ENCODE measurements around the gene DBNDD1.
A peak's percentile ranks its signal among the peaks of the same experiment; 100 is the strongest.

Gene DBNDD1

DNA sequence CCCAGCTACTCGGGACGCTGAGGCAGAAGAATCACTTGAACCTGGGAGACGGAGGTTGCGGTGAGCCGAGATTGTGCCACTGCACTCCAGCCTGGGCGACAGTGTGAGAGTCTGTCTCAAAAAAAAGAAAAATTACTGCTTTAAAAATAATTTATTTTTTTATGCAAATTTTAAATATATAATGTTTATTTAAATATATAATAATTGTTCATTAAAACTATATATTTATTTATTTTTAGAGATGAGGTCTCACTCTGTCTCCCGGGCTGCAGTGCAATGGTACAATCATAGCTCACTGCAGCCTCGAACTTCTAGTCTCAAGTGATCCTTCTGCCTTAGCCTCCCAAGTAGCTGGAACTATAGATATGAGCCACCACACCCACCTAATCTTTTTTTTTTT lies 15.2 kb upstream of the DBNDD1 start:
- no peak for DNase-seq

DNA sequence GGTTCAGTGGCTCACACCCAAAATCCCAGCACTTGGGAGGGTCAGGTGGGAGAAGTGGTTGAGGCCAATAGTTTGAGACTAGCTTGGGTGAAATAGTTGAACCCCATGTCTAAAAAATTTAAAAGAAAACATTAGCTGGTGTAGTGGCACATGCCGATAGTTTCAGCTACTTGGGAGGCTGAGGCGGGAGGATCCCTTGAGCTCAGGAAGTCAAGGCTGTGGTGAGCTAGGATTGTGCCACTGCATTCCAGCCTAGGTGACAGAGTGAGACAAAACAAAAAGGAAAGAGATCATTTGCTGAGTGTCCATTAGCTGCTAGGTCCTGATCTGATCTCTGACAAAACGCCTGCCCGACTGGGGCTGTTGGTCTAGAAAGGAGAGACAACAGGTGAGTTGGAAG lies 14.1 kb upstream of the DBNDD1 start:
- DNase-seq: no peak

DNA sequence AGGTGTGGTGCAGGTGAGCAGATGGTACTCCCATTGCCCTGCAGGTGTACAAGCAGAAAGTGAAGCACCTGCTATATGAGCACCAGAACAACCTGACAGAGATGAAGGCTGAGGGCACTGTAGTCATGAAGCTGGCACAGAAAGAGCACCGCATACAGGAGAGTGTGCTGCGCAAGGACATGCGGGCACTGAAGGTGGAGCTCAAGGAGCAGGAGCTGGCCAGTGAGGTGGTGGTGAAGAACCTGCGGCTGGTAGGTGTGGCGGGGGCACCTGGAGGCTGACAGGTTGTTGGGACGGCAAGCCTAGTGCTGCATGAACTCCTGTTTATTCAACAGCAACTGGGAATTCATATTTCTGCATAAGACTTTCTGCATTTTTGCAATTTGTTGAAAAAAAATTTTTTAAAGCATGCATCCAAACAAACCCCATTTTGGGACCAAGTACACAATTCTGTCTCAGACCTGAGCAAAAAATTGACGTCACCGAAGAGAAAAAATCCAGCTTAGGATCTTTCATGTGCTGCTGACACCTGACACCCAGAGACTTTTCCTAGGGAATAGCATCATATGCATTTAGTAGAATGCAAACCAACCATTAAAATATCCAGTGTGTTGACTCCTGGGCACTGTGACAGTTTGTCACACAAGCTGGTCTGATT lies 13.5 kb upstream of the DBNDD1 start:
- DNase-seq: no peak

DNA sequence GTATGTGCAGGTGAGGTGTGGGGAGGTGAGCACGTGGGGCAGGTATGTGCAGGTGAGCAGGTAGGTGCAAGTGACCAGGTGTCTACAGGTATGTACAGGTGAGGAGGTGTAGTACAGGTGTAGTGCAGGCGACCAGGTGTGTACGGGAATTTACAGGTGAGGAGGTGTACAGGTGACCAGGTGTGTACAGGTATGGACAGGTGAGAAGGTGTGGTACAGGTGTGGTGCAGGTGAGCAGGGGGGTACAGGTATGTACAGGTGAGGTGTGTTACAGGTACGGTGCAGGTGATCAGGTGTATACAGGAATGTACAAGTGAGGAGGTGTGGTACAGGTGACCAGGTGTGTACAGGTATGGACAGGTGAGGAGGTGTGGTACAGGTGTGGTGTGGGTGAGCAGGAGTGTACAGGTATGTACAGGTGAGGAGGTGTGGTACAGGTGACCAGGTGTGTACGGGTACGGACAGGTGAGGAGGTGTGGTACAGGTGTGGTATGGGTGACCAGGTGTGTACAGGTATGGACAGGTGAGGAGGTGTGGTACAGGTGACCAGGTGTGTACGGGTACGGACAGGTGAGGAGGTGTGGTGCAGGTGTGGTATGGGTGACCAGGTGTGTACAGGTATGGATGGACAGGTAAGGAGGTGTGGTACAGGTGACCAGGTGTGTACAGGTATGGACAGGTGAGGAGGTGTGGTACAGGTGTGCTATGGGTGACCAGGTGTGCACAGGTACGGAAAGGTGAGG lies 12.8 kb upstream of the DBNDD1 start:
- DNase-seq: no peak

DNA sequence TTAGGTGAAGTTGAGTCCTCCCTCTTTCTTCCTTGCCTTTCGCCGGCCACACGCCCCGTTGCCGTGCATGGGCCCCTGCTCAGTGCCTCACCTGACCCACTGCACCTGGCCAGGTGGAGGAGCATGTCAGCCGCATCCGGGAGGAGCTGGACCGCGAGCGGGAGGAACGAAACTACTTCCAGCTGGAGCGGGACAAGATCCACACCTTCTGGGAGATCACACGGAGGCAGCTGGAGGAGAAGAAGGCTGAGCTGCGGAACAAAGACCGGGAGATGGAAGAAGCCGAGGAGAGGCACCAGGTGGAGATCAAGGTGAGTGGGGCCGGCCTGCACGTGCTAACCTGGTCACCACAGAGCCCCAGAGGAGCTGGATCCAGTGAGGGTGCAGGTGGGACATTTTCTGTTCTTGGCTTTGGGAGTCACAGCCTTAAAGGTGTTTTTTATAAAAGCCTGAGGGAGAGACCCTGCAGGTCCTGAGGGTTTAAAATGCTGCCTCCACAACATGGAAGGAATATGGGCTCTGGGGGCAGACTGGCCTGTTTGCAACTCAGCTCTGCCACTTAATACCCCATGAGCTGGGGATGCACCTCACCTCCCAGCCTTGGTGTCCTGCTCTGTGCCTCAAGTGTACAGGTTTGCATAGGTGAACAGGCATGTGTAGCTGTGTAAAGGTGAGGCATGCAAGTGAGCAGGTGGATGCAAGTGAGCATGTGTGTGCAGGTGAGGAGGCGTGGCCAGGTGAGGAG lies 12.1 kb upstream of the DBNDD1 start:
- DNase-seq: no peak

DNA sequence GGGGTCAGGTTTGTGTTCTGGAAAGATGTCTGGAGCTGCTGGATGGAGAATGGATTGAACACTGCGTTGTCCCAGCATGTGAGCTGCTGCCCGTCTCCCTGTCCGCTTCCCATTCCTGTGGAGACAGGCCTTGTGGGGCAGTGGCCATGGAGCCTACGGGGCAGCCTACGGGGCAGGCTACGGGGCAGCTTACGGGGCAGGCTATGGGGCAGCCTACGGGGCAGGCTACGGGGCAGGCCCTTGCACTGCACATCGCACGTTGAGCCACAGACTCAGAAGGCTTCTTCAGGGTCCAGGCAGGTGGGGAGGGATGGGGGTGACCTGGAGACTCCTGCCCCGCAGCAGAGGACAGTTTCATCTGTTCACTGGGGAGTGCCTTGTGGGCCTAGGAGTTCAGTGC lies 9.7 kb upstream of the DBNDD1 start:
- no peak for DNase-seq

DNA sequence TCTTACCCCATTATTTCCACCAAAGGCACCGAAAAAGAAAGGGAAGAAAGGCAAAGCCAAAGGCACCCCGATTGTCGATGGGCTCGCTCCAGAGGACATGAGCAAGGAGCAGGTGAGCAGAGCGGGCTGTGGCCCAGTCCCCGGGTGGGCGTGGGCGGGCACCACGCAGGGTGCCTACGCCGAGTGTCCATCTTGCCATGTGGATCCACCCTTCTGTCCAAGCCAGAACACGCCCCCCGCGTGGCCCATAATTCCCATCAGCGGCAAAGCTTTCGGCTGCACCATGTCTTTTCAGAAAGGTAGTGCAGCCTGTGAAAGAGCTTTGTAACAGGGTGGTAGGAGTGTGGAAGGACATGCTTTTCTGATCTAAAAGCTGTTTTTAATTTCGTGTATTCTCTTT lies 8.4 kb upstream of the DBNDD1 start:
- no peak for DNase-seq

DNA sequence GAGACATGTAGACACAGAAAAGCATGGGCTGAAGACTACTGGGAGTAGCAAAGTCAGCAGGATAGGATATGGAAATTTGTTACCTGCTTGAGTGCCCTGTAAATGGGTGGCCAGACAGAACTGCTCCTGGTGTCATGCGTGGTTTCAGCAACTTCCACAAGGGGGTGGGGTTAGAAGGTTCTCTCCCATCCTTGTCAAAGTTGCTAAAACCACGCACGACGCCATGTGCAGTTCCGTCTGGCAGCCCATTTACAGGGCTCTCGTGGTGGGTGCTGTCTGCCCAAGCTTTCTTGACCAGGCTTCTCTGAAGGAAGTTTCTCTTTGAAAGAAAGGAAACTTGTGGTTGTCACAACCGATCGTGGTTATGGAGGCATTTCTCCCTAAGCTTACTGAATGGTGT lies 6.9 kb upstream of the DBNDD1 start:
- no peak for DNase-seq

DNA sequence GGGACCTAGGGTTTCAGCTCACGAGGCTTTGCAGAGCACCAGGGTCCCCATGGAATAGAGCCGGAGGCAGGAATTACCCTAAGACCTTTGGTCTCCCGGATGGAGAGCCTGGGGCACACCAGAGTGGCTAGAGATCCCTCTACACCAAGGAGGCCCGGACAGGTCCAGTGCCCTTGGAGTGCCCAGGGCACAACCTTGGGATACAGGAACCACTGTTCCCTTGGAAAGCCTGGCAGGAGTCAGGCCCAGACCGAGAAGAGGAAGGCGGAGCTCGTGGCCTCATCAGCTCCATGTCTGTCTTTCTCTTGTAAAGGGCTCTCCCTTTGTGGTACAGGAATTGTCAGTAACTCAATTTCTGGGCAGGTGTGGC lies 3.8 kb upstream of the DBNDD1 start:
- DNase-seq: no peak

DNA sequence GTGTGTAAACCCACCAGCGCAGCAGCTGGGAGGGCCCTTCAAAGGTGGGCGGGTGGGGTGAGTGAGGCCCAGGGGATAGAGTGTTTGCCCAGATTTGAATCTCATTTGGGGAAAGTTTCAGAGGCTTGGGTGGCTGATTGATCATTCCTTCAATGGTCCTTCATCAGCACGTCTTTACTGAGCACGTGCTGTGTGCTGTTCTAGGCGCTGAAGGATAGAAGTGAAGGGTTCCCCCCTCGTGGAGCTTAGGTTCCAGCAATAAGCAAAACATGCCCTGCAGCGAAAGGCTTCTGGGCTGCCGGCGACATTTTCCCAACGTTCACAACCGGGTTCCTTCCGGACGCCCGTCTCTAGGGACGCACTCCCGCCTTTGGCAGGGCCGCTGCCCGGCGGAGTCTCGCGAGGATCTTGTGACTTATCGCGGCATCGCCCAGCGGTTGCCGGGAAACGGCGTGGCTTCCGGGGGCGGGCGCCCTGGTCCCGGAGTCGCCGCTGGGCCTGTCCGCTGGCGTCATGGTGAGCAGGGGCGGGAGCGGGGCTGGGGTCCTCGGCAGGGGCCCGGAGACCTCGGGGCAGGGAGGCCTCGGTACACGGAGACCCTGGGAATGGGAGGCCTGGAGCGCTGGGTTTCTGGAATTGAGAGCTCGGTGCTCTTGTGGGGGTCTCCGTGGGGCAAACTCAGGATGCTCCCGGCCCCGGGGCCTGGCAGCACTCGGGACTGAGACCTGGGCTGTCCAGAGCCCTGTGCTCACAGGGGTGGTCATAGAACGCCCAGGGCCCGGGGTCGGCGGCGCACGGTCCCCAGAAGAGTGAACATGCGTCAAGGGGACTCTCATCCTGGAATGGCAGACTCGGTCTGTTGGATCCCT lies 3.2 kb upstream of the DBNDD1 start:
- DNase-seq: peak; percentile 97

DNA sequence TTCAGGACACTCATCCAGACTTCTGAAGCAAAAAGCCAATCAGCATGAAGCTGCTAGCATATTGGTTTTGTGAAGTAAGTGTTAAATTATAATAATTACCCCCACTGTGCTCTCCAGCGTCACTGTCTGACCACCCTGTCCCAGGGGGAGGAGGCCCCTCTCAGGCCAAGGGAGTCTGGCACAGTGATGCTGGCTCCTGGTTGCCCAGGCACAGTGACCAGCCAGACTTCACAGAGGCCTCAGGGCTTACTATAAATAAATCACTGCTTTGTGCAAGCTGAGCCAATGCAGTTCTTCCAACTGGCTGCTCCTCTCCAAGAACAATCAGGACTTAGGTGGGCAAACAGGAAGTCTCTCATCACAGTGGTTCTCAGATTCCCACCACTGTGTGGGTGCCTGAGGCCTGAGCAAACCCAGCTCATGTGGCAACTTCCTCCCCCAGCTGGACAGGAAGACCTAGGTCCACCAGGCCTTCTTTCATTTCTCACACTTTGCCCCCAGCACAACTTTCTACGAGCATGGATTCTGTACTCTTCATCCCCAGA lies 1.7 kb upstream of the DBNDD1 start:
- DNase-seq: no peak

DNA sequence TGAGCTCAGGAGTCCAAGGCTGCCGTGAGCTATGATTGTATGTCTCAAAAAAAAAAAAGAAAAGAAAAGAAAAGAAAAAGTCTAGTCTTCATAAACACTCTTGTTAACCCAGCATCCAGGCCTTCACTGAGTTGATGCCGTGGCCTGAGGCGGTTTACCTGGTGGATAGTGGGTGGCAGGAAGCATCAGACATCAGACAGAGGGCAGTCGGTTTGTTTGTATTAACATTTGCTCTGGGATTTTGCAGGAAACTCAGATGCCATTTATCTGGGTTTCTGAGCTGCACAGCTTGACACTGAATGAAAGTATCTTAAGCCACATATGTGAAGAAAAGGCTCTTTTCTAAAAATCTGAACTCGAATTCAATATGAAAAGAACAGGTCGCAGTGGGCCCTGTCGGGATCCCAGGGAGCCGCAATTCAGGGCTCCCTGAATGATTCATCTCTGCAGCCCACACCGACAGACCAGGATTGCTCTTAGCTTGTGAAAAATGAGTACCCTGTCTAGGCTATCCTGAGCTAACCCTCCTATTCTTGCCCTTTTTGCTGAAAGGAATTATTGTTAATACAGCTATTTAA lies 1.1 kb upstream of the DBNDD1 start:
- no peak for DNase-seq

DNA sequence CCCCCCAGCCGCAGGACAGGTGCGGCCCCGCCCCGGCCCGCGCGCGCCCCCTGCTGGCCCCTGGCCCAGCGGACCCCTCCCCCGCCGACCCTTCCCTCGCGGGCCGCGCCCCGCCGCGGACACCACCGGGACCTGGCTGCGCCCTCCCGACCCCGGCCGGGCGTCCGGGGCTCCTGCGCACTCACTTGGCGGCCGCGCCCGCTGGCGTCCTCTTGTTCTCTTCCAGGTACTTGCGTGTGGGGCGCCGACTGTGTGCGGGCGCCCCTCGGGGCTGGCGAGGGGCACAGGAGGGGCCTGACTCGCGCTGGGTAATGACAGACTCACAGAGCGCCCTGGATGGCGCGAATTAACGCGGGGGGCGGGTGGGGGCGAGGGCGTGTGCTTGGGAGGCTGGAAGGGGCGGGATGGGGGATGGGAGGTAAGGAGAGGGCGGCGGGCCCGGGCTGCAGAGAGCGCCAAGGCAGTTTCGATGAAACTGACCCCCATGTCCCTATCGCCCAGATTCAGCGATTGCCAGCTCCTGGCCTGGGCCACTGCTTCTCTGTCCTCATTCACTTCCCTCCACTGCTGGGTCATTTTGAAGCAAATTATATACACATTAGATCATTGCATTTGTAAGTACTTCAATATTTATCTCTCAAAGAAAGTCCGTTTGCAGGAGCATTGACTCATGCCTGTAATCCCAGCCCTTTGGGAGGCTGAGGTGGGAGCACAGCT lies 445 bp upstream of the DBNDD1 start:
- peak; percentile 81 for DNase-seq

DNA sequence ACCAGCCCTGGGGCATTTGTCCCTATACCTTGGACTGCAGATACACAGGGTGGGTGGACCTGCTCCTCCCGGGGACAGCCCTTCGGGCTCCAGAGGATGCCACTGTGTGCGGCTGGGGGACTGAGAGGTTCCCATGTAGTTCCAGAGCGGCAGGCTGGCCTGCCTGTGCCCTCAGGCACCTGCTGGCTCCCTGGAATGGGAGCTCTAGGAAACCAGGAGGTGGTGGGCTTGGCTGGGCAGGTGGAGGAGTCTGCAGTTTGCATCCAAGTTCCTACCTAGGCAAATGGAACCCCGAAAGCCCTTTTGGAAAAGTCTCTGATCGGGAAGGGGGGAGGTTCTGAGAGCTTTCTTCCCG lies 982 bp downstream of the DBNDD1 start:
- no peak for DNase-seq

DNA sequence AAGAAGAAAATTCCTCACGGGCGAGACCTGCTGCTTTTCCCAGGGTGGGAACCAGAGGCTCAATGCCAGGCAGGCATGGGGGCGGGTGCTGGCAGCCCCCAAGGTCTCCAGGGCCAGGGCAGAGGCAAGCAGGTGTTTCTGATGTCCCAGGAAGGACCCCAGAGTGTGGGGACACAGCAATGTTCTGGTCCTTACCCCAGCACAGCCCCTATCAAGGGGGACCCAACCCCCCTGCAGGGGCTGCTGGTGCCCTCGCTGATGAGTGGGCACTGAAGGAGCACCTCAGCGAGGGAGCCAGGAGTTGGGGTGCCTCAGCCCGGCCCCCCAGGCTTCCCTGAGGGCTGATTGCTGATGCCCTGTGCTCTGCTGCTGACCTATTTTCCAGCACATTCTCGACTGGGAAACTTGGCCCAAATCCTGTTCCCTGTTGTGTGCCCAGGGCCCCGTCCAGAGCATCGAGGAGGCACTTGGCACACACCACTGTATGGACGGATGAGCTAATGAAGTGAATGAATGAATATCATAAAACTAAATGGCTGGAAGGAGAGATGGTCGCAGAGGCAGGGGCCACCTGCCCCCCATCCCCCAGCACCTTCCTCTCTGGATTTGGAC lies 2.8 kb downstream of the DBNDD1 start:
- DNase-seq: no peak

DNA sequence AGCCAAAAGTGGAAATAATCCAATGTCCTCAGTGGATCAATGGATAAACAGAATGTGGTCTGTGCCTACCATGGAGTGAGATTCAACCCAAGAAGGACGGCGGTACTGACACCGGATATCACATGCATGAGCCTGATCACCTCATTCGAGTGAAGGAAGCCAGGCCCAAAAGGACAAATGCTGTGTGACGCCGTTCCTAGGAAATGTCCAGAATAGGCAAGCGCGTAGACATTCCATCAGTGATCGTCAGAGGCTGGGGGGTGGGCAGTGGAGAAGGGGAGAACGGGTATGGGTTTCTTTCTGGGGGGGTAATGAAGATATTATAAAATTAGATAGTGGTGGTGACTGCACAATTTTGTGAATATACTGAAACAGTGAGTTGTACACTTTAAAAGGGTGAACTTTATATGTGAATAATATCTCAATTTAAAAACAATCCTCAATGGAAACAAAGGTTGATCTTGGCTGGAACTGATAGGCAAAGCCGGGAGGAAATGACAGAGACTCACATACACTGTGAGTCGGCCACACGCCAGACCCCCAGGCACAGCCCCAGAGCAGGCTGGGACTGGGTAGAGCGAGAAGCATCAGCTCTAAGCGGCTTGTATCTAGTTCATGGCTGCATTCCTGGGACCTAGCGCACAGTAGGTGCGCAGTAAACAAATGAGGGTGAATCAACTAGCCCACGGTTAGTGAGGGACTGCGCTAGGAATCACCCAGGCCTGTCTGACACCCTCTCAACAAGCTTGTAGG lies 3.5 kb downstream of the DBNDD1 start:
- DNase-seq: no peak

DNA sequence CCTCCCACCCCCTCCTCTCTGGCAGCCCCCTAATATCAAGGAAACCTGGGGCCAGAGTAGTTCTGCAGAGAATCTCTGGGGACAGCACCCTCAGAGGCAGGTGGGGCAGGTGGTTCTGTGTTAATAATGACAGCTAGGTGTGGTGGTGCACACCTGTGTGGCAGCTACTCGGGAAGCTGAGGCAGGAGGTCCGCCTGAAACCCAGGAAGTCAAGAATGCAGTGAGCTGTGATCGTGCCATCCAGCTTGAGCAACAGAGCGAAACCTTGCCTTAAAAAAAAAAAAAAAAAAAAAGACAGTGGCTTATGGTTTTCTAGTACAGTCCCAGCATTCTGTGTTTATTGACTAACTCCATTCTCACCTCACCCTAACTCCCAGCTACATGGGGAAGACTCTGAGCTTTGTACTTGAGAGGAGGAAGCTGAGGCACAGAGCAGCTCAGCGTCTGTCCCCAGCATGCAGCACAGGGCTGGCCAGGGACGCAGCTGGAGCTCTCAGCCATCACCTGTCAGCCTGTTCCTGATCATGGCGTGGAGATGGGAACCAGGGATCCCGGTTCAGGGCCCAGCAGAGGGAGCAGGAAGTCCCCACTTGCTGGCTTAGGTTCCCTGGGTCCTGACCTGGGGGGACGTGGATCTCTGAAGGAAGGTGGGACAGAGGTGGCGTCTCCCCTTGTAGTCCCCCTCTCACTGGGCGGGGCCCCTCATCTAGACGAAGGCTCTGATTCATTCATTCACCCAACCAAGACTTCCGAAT lies 6.1 kb downstream of the DBNDD1 start:
- DNase-seq: peak; percentile 37

DNA sequence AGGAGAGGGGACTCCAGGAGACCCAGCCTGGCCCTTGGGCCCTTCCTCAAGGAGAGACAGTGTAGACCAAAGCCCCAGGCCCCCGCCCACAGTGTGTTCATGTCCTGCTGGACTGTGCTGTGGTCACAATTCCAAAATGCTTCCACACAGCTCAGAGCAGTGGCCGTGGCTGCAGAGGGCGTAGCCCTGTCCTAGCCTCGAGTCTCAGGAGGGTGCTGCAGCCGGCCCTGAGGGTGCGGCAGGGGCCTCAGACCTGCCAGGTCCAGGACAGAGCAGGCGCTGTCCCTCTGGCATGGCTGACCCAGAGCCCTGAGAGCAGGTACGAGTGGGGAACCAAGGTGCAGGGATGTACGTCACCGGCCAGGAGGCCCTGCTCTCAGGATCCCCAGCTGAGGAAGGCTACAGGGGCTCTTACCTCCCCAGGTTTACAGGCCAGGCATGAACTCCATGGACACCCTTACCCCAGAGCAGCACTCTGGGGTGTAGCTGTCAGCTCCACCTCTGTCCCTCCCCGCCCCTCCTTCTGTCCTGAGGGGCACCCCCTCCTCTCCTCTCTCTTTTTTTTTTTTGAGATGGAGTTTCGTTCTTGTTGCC lies 7.3 kb downstream of the DBNDD1 start:
- no peak for DNase-seq

DNA sequence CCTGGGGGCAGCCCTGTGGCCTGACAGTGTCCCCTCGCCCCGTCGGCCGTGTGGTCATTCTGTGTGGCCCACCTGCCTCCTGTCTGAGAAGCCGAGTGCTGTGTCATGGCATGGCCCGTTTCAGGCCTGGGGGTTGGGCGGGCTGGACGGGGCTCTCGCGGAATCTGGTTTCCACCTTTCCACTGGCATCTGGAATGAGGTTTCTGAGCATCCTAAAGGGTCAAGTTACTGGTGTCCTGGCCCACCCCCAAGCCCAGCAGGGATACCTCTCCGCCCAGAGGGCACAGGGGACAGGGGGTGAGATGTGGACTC lies 7.8 kb downstream of the DBNDD1 start:
- no peak for DNase-seq

All from NCI-H2171 (cell line).